ENCODE measurements around the gene RBM47. TPM values are rescaled to one million over a fixed set of nuclear protein-coding genes. Genes with fewer than 3 reads are reported as not detected.
"Not testable (repeated sequence)": the region's sequence is repeated elsewhere in the genome, so short reads cannot be mapped to it uniquely, and the experiment has no call there.

Gene RBM47
- total RNA-seq, 2 experiments from 2014 or later, result 2.7 to 3.1 TPM

- H3K27ac Mint-ChIP-seq, result no peak overlapping the region
- H3K9me3 Mint-ChIP-seq, result no peaks in the 10 kb centered on the region
- DNase-seq, result no peak
- no peak for ATAC-seq (ENCODE audit: low read depth)
- no peaks in the 10 kb centered on the region for H3K27me3 Mint-ChIP-seq
- POLR2A ChIA-PET, result interaction anchor here (0.9 kb wide), 1 partner anchor 352 kb away, joined by 3 read pairs; no protein-coding TSS in a partner anchor
- H3K36me3 Mint-ChIP-seq, result no peaks in the 10 kb centered on the region
- H3K4me1 Mint-ChIP-seq, result peaks cover 19% of the 10 kb centered on the region
- H3K4me3 Mint-ChIP-seq, result no peak overlapping the region
These were observed 82.5 kb downstream of the RBM47 start for GRCh38 chr4:40546969-40547788.

- ATAC-seq (ENCODE audit: low read depth) (no peak), DNase-seq (no peak)
- Mint-ChIP-seq H3K36me3 (no peaks in the 10 kb centered on the region), H3K27ac (no peak overlapping the region), H3K4me3 (no peak overlapping the region), H3K27me3 (no peaks in the 10 kb centered on the region), H3K9me3 (no peaks in the 10 kb centered on the region), H3K4me1 (peaks cover 19% of the 10 kb centered on the region)
- POLR2A ChIA-PET, result interaction anchor here (0.9 kb wide), 1 partner anchor 352 kb away, joined by 3 read pairs; no protein-coding TSS in a partner anchor
These were observed 83.2 kb downstream of the RBM47 start for GRCh38 chr4:40546506-40546905.

DNA sequence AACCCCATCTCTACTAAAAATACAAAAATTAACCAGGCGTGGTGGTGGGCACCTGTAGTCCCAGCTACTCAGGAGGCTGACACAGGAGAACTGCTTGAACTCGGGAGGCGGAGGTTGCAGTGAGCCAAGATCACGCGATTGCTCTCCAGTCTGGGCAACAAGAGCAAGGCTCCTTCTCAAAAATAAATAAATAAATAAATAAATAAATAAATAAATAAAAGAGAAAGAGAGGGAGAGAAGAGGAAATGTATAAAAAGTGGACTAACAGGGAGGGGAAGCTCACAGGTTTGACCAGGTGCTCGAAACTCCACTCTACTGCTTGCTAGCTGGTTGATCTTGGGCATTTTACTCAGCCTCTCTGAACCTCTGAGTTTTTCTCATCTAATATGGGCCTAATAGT lies 84.2 kb downstream of the RBM47 start:
- H3K27ac Mint-ChIP-seq; H3K36me3 Mint-ChIP-seq; H3K9me3 Mint-ChIP-seq; H3K27me3 Mint-ChIP-seq; H3K4me3 Mint-ChIP-seq; DNase-seq; ATAC-seq (ENCODE audit: low read depth): not testable (repeated sequence)
- POLR2A ChIA-PET, result interaction anchor here (0.7 kb wide), 1 partner anchor 1631 kb away, joined by 5 read pairs; no protein-coding TSS in a partner anchor
- H3K4me1 Mint-ChIP-seq, result peaks cover 11% of the 10 kb centered on the region

GRCh38 chr4:40544221-40544620 lies 85.4 kb downstream of the RBM47 start:
- H3K36me3 Mint-ChIP-seq, result peaks cover 1% of the 10 kb centered on the region
- H3K4me1 Mint-ChIP-seq, result peaks cover 7% of the 10 kb centered on the region
- no peak overlapping the region for H3K4me3 Mint-ChIP-seq
- POLR2A ChIA-PET, result no interaction called here
- DNase-seq (no peak), ATAC-seq (ENCODE audit: low read depth) (no peak)
- no peaks in the 10 kb centered on the region for H3K9me3 Mint-ChIP-seq
- H3K27ac Mint-ChIP-seq, result no peak overlapping the region
- H3K27me3 Mint-ChIP-seq, result no peaks in the 10 kb centered on the region

GRCh38 chr4:40540800-40541199 lies 88.9 kb downstream of the RBM47 start:
- ATAC-seq (ENCODE audit: low read depth), result no peak
- H3K4me1 Mint-ChIP-seq, result no peaks in the 10 kb centered on the region
- no peak for DNase-seq
- H3K27me3 Mint-ChIP-seq, result no peaks in the 10 kb centered on the region
- no peak overlapping the region for H3K4me3 Mint-ChIP-seq
- H3K36me3 Mint-ChIP-seq, result peaks cover 1% of the 10 kb centered on the region
- no peak overlapping the region for H3K27ac Mint-ChIP-seq
- H3K9me3 Mint-ChIP-seq, result no peaks in the 10 kb centered on the region
- POLR2A ChIA-PET, result interaction anchor here (0.7 kb wide), 1 partner anchor 485 kb away, joined by 4 read pairs; no protein-coding TSS in a partner anchor

DNA sequence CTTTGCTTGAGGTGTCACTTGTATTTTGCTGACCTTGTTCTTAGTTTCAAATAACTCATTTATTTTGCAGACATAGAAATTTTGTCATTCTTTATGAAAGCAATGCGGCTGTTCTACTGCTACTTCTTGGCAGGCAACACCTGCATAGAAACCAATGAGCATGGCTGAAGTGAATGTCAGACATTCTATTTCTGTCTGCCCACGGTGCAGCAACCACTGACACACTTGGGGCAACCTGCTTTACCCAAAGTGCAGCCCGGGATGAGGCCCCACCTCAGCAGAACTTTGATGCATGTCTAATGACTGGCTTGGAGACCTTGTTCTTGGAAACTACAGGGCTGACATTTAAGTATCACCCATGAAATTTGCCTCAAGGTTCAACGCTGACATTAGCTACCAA lies 93.6 kb downstream of the RBM47 start:
- no peak overlapping the region for H3K27ac Mint-ChIP-seq
- ATAC-seq (ENCODE audit: low read depth), result no peak
- H3K4me3 Mint-ChIP-seq, result no peak overlapping the region

DNA sequence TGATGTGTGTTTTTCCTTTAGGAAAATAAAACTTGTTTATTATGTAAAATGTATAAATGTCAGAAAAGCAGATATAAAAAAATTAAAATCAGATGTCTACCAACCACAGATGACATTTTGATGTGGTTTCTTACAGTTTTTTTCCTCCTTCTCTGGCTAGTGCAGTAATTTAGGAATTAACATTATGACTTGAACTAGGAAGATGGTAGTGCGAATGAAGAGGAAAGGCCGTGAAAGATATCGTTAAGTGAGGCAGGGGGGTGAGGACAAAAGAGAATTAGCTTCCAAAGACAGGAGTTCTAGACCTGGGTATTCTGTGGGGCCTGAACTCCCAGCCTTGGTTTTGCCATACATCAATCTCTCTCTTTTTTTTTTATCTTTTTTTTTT lies 98.0 kb downstream of the RBM47 start:
- no peak overlapping the region for H3K27ac Mint-ChIP-seq
- H3K4me1 Mint-ChIP-seq, result peaks cover 6% of the 10 kb centered on the region
- no peak overlapping the region for H3K4me3 Mint-ChIP-seq
- ATAC-seq (ENCODE audit: low read depth), result no peak
- H3K27me3 Mint-ChIP-seq, result no peaks in the 10 kb centered on the region
- POLR2A ChIA-PET, result no interaction called here
- H3K36me3 Mint-ChIP-seq, result no peaks in the 10 kb centered on the region
- DNase-seq, result no peak
- no peaks in the 10 kb centered on the region for H3K9me3 Mint-ChIP-seq

More for the DNA sequence above, 93.6 kb downstream of the RBM47 start:
- POLR2A ChIA-PET, result interaction anchor here (1.7 kb wide), 1 partner anchor 13 kb away, joined by 3 read pairs; no protein-coding TSS in a partner anchor
- no peak for DNase-seq
- Mint-ChIP-seq H3K36me3 (peaks cover 1% of the 10 kb centered on the region), H3K27me3 (no peaks in the 10 kb centered on the region), H3K4me1 (peaks cover 6% of the 10 kb centered on the region), H3K9me3 (no peaks in the 10 kb centered on the region)

DNA sequence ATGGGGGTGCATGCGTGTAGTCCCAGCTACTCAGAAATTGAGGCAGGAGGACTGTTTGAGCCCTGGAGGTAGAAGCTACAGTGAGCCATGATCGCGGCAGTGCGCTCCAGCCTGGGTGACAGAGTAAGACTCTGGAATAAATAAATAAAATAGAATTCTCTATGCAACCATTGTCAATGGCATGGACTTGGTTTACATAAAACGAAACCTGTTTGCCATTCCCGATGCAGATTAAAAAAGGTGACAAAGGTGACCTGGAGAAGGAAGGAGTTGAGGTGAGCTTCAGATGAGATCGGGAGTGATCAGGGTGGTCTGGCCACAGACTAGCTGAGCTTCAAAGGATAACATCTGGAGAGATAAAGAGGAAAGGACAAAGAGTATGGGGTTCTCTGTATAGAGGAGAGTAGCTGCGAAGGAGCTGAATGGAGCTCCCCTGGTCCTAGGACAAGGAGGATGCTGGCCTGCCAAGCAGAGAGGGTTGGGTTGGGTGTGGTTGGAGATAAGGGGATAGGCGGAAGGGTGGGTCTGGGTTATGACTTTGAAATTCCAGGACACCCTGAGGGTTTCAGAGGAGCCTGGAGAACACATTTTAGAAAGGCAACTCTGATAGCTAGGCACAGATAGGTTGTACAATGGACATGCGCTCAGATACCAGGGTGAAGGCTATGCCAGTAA lies 98.6 kb downstream of the RBM47 start:
- H3K9me3 Mint-ChIP-seq, result no peaks in the 10 kb centered on the region
- no peak for DNase-seq
- H3K27ac Mint-ChIP-seq, result no peak overlapping the region
- no peaks in the 10 kb centered on the region for H3K36me3 Mint-ChIP-seq
- H3K4me3 Mint-ChIP-seq, result no peak overlapping the region
- peaks cover 6% of the 10 kb centered on the region for H3K4me1 Mint-ChIP-seq
- no peak for ATAC-seq (ENCODE audit: low read depth)
- POLR2A ChIA-PET, result no interaction called here
- H3K27me3 Mint-ChIP-seq, result no peaks in the 10 kb centered on the region

DNA sequence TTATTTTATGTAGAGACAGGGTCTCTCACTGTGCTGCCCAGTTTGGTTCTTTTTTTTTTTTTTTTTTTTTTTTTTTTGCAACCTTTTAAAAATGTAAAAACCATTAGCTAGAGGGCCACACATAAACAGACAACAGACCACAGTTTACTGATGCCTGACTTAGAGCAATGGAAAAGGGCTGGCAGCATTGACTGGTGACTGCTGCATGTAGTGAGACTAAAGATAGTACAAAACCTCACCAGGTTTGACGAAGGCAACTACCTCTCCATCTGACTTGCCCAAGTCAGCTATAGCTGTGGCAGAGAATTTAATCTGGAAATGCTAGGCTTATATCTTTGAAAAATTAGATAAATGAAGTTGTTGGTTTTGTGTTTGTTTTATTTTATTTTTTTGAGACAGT lies 102.9 kb downstream of the RBM47 start:
- DNase-seq, result no peak
- no peak overlapping the region for H3K27ac Mint-ChIP-seq
- H3K27me3 Mint-ChIP-seq, result no peaks in the 10 kb centered on the region
- H3K36me3 Mint-ChIP-seq, result no peaks in the 10 kb centered on the region
- no peak for ATAC-seq (ENCODE audit: low read depth)
- no peak overlapping the region for H3K4me3 Mint-ChIP-seq
- POLR2A ChIA-PET, result interaction anchor here (1.1 kb wide), 1 partner anchor 10 kb away, joined by 3 read pairs; no protein-coding TSS in a partner anchor
- H3K9me3 Mint-ChIP-seq, result no peaks in the 10 kb centered on the region
- peaks cover 5% of the 10 kb centered on the region for H3K4me1 Mint-ChIP-seq

- no peaks in the 10 kb centered on the region for H3K9me3 Mint-ChIP-seq
- DNase-seq, result no peak
- no peak for ATAC-seq (ENCODE audit: low read depth)
- no peaks in the 10 kb centered on the region for H3K36me3 Mint-ChIP-seq
- H3K27ac Mint-ChIP-seq, result no peak overlapping the region
- H3K27me3 Mint-ChIP-seq, result no peaks in the 10 kb centered on the region
- H3K4me3 Mint-ChIP-seq, result no peak overlapping the region
- POLR2A ChIA-PET, result interaction anchor here (1.1 kb wide), 1 partner anchor 11 kb away, joined by 3 read pairs; no protein-coding TSS in a partner anchor
- no peaks in the 10 kb centered on the region for H3K4me1 Mint-ChIP-seq
These were observed 103.7 kb downstream of the RBM47 start for GRCh38 chr4:40525752-40526598.

GRCh38 chr4:40524366-40525041 lies 105.2 kb downstream of the RBM47 start:
- H3K4me1 Mint-ChIP-seq, result no peaks in the 10 kb centered on the region
- ATAC-seq (ENCODE audit: low read depth), result no peak
- H3K27ac Mint-ChIP-seq, result no peak overlapping the region
- peaks cover 2% of the 10 kb centered on the region for H3K27me3 Mint-ChIP-seq
- H3K4me3 Mint-ChIP-seq, result no peak overlapping the region
- H3K9me3 Mint-ChIP-seq, result no peaks in the 10 kb centered on the region
- DNase-seq, result no peak
- POLR2A ChIA-PET, result no interaction called here
- H3K36me3 Mint-ChIP-seq, result no peaks in the 10 kb centered on the region

DNA sequence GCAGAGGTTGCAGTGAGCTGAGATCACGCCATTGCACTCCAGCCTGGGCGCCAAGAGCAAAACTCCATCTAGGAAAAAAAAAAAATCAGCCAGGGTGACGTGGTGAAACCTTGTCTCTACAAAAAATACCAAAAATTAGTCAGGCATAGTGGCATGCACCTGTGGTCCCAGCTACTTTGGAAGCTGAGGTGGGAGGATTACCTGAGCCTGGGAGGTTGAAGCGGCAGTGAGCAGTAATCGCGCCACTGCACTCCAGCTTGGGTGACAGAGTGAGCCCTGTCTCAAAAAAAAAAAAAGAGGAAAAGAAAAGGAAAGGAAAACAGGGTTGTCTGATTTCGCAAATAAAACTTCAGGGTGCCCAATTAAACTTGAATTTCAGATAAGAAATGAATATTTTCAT lies 106.1 kb downstream of the RBM47 start:
- H3K27ac Mint-ChIP-seq, result no peak overlapping the region
- H3K4me1 Mint-ChIP-seq, result no peaks in the 10 kb centered on the region
- no peak for DNase-seq
- POLR2A ChIA-PET, result no interaction called here
- no peaks in the 10 kb centered on the region for H3K36me3 Mint-ChIP-seq
- no peaks in the 10 kb centered on the region for H3K9me3 Mint-ChIP-seq
- H3K4me3 Mint-ChIP-seq, result no peak overlapping the region
- no peak for ATAC-seq (ENCODE audit: low read depth)
- H3K27me3 Mint-ChIP-seq, result peaks cover 2% of the 10 kb centered on the region

DNA sequence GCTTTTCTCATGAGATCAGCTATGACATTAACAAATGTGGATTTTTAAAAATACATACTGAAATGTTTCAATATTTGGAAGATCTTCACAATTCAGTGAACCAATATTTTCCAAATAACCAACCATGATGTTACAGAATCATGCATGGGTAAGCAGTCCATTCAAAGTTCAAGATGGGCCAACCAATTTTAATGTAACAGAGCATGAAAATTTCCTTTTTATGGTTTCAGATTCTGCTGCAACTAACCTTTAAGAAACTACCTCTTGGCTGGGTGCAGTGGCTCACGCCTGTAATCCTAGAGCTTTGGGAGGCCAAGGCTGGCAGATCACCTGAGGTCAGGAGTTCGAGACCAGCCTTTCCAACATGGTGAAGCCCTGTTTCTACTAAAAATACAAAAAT lies 107.7 kb downstream of the RBM47 start:
- no peaks in the 10 kb centered on the region for H3K36me3 Mint-ChIP-seq
- DNase-seq (no peak), ATAC-seq (ENCODE audit: low read depth) (no peak)
- no peaks in the 10 kb centered on the region for H3K4me1 Mint-ChIP-seq
- no peak overlapping the region for H3K27ac Mint-ChIP-seq
- no peak overlapping the region for H3K4me3 Mint-ChIP-seq
- H3K27me3 Mint-ChIP-seq, result peaks cover 3% of the 10 kb centered on the region
- H3K9me3 Mint-ChIP-seq, result no peaks in the 10 kb centered on the region
- POLR2A ChIA-PET, result no interaction called here
